ENCODE data around the gene MAP2K2. TPM values are rescaled to one million over a fixed set of nuclear protein-coding genes. Genes with fewer than 3 reads are reported as not detected.
"Not testable (repeated sequence)": the region's sequence is repeated elsewhere in the genome, so short reads cannot be mapped to it uniquely, and the experiment has no call there.

MAP2K2 gene
- polyA plus RNA-seq, 12 donors: 74.0 to 196 (median 100) TPM

GRCh38 chr19:4138445-4138844 lies 14.5 kb upstream of the MAP2K2 start:
- DNase-seq: no peak

- no peak for DNase-seq
Observed at GRCh38 chr19:4136680-4137088, 12.8 kb upstream of the MAP2K2 start.

- DNase-seq: not testable (repeated sequence)
Observed at GRCh38 chr19:4135386-4135785, 11.5 kb upstream of the MAP2K2 start.

- DNase-seq: no peak
Observed at GRCh38 chr19:4134351-4134750, 10.4 kb upstream of the MAP2K2 start.

- no peak for DNase-seq
Observed at GRCh38 chr19:4130744-4131438, 7.0 kb upstream of the MAP2K2 start.

- not testable (repeated sequence) for DNase-seq
Observed at GRCh38 chr19:4129050-4129449, 5.1 kb upstream of the MAP2K2 start.

- DNase-seq: not testable (repeated sequence)
Observed at GRCh38 chr19:4127322-4127721, 3.4 kb upstream of the MAP2K2 start.

- DNase-seq: no peak
Observed at GRCh38 chr19:4124638-4125037, 716 bp upstream of the MAP2K2 start.

GRCh38 chr19:4122480-4122879 lies 1.4 kb downstream of the MAP2K2 start:
- no peak for DNase-seq

GRCh38 chr19:4121815-4122214 lies 2.1 kb downstream of the MAP2K2 start:
- no peak for DNase-seq

GRCh38 chr19:4121273-4121612 lies 2.7 kb downstream of the MAP2K2 start:
- no peak for DNase-seq

- DNase-seq: no peak
Observed at GRCh38 chr19:4120559-4121272, 3.2 kb downstream of the MAP2K2 start.

GRCh38 chr19:4119763-4120162 lies 4.2 kb downstream of the MAP2K2 start:
- no peak for DNase-seq

GRCh38 chr19:4115818-4116385 lies 8.0 kb downstream of the MAP2K2 start:
- no peak for DNase-seq

- no peak for DNase-seq
Observed at GRCh38 chr19:4115050-4115817, 8.7 kb downstream of the MAP2K2 start.

- no peak for DNase-seq
Observed at GRCh38 chr19:4114181-4114580, 9.7 kb downstream of the MAP2K2 start.

- DNase-seq: no peak
Observed at GRCh38 chr19:4113398-4114088, 10.4 kb downstream of the MAP2K2 start.

- no peak for DNase-seq
Observed at GRCh38 chr19:4112367-4112766, 11.6 kb downstream of the MAP2K2 start.

- DNase-seq: no peak
Observed at GRCh38 chr19:4109626-4109945, 14.3 kb downstream of the MAP2K2 start.

GRCh38 chr19:4108767-4109625 lies 14.9 kb downstream of the MAP2K2 start:
- no peak for DNase-seq

- no peak for DNase-seq
Observed at GRCh38 chr19:4103080-4103433, 20.9 kb downstream of the MAP2K2 start.
